Stimulated activated CD4-positive, alpha-beta T cell treated with anti-CD3 and anti-CD28 coated beads, Interleukin-1b, Interleukin-23, amount 100 ng/mL, for 1 hour (primary cell): ENCODE measurements around the gene SOX15.

Source experiments
- DNase-seq, 2 donors: peaks; one replicate each; pipeline ENCODE4 v3.0.0-alpha.2; 2020; ENCODE audit warnings: low read depth in 2 of 2

The SOX15 gene

DNA sequence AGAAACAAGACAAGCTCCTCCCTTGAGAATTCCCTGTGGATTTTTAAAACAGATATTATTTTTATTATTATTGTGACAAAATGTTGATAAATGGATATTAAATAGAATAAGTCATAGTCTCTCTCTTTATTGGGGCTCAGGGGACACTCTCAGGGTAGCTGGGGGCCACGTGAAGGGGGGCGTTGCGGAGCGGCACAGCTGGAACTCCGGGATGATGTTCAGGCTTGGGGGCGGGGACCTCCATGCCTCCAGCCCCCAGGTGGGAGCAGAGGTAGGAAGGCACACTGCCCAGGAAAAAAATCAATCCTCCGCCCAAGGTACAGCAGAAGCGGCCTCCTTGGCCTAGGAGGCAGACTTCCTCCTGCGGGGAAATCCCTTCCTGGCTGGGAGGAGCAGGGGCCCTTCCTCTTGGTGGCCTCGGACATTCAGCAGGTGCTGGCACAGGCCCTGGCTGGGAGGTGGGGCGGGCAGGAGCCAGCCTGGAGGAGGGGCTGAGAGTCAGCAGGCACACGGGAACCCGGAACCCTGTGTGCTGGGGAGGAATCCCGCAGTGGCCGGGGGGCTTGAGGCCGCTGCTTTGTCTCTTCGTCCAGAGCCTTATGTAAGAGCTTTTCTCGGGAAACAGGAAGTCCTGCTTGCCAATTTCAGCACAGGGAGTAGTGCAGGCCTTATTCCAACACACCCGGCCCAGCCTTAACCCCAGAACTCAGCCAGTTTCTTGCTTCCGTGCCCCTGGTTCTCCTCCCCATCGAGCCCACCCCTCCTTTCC lies 31.9 kb downstream of the SOX15 start:
- no peak for DNase-seq

DNA sequence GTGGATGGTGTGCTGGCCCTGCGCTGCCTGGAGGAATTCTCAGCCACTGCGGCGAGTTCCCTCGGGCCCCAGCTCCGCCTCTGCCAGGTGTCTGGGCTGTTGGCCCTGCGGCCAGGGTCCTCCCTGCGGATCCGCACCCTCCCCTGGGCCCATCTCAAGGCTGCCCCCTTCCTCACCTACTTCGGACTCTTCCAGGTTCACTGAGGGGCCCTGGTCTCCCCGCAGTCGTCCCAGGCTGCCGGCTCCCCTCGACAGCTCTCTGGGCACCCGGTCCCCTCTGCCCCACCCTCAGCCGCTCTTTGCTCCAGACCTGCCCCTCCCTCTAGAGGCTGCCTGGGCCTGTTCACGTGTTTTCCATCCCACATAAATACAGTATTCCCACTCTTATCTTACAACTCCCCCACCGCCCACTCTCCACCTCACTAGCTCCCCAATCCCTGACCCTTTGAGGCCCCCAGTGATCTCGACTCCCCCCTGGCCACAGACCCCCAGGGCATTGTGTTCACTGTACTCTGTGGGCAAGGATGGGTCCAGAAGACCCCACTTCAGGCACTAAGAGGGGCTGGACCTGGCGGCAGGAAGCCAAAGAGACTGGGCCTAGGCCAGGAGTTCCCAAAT lies 32.6 kb downstream of the SOX15 start:
- DNase-seq, result no peak

DNA sequence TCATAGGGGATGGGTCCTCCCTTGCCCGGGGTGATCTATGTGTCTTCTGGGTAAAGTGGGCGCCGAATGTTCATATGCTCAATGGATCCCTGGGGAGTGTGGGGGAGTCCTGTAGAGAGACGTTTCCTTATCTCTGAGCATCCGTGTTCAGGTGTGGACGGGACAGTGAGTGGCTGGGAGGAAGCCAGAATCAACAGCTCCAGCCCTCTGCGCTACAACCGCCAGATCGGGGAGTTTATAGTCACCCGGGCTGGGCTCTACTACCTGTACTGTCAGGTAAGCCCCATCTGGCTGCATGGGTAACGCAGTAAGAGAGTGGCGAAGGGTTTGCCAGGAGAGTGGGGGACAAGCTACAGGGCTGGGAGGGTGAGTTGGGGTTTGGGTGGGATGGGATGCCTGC lies 33.3 kb downstream of the SOX15 start:
- no peak for DNase-seq

DNA sequence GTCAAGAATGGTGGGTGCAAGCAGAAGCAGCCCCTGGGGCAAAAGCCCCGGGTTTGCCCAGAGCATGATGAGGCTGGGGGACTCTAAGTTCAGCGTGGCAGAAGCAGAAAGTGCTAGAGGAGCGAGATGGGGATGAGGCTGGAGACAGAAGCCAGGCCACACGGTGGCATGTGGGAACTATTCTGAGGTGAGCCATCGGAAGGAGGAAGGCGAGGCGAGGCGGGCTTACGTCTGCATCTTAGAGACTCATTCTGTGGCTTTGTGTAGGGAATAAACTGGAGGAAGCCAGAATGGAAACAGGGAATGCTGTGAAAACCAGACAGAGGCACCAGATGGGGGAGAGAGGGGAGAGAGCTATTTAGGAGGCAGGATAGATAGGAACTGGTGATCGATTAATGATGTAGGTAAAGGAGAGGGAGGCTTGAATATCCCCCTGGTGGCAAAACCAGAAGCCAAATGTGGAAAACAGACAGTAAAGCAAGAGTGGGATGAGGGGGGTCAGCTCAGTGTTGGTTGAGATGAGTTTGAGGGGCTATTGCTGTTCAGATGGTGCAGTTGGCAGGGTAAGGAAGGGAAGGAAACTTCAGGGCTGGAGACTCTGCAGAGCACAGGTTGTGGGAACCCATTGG lies 34.5 kb downstream of the SOX15 start:
- no peak for DNase-seq

DNA sequence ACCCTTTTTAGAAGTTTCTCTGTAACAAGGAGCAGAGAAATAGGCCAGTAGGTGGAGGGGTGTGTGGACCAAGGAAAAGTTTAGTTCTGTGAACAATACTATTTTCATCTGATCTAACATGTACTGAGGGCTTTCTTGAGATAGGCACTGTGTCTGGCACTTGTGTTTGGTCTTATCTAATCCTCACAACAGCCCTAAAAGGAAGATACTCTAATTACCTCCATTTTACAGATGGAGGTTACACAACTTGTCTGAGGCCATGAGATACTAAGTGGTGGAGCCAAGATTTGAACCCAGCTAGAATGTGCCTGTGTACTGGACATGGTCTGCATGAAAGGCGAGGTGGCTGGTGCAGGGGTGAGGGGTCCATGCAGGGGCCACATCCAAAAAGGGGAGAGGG lies 36.5 kb downstream of the SOX15 start:
- DNase-seq, result no peak

DNA sequence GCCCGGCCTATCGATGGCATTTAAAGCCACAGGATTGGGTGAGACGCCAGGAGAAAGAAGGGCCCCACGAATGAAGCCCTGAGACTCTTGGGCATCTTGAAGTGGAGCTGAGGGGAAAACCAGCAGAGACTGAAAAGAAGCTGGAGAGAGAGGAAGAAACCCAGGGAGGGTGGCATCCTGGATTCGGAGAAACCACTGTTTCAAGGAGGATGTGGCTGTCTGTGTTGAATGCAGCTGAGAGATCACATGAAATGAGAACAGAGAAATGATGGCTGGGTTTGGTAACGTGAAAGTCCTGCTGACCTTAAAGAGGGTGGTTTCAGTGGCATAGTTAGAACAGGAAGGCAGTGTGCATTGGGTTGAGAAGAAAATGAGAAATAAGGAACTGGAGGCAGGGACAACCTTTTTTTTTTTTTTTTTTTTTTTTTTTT lies 37.3 kb downstream of the SOX15 start:
- no peak for DNase-seq

DNA sequence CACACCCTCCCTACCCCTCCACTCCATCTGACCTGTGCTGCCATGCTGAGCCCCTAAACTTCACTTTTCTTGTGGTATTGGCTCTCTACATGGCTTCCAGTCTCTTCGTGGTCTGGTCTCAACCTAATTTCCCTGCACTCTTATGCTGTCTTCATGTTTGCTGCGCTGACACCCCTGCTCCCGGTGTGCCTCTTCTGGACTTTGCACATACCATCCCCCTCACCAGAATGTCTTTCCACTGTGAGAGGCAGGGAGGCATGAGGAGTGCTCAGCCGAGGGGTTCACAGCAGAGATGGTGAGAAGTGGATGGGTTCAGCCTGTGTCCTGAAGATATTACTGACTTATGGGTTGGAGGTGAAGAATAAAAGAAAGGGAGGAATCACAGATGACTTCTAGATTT lies 38.5 kb downstream of the SOX15 start:
- no peak for DNase-seq

DNA sequence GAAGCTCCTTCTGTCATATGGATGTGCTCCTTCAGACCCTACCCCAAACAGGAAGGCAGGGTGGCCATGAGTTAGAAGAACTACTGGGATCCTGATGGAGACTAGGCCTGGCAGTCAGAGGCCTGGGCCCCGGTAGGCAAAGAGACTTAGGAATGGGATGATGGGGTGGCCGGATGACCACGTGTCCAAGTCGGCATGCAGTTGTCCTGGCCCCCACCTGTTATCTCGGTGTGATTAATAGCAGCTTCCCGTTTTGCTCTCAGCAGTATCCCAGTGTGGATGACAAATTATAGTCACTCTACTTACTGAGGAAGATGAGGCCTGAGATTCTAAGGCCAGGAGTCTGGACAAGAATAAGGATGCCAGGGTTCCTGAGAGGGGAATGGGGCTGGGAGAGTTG lies 39.5 kb downstream of the SOX15 start:
- DNase-seq, result no peak

DNA sequence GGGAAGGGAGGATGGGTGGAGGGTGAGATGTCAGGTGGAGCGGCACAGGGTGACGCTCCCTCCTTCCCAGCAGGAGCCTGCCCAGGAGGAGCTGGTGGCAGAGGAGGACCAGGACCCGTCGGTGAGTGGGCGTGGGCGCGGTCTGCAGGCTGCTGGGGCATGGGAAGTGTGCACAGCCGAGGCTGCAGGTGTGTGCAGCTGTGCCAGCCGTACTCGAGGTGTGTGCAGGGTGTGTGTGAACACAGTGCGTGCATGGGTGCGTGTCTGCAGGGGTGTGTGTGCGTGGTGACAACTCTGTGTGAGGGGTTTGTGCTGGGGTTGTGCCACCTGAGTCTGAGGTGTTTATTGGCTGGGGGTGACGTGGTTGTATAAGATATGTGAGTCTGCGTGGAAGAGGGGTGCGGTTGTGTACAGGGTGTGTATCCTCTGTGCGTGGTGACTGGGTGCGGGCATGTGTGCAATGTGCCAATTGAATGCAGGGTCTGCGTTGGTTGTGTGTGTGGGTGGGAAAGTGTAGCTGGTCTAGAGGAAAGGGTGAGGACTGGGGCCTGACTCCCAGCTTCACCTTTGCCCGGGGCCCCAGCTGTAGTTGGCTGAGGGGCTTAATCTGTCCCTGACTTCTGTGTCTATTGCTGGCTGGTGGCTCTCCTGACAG lies 40.4 kb downstream of the SOX15 start:
- peak in 1 of 2 donors; percentile 23 for DNase-seq

DNA sequence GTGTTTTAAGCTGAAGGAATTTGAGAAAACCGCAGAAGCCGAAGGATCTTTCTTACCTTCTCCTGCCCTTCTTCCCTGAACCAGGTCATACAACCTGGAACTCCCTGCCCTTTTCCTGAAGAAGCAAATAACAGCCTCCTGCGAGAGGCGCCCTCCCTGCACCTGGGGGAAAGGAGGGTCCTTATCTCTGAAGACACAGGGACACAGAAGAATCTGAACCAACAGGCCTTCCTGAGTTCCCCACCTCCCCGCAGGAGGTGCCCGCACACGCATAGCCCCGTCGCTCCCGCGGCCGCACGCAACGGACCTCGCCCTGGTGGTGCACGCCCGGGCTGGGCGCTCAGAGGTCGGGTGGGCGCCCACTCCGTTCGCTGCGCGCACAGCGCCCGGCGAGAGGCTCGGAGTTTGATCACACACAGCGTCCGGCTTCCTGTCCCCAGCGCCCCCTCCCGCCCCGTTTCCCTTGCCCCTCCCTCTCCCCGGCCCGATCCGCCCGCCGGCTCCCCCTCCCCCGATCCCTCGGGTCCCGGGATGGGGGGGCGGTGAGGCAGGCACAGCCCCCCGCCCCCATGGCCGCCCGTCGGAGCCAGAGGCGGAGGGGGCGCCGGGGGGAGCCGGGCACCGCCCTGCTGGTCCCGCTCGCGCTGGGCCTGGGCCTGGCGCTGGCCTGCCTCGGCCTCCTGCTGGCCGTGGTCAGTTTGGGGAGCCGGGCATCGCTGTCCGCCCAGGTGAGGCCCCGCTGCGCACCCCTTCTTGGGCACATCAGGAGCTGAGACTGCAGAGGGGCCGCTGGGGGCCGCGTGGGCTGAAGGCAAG lies 41.1 kb downstream of the SOX15 start, which contains the start of gene TNFSF12:
Gene TNFSF12 (plus strand): TSS at position 474 of the 816 bp plus-strand sequence. CDS start 96 bp downstream, at position 570.
- peak in 1 of 2 donors; percentile 29 for DNase-seq

DNA sequence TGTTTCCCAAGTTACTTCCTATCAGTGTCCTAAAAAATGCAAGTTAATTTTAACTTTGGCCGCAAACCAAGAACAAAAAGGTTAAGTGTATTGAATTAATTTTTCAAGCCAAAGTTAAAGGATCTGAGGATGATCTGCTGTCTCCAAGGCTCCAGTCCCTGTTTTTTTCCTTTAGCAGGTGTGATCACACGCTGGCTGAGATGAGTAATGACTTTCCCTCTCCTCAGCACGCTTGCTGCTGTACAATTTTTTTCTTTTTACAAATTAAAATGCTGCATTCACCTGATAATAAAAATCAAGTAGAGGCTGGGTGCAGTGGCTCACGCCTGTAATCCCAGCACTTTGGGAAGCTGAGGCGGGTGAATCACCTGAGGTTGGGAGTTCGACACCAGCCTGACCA lies 45.0 kb downstream of the SOX15 start:
- DNase-seq, result no peak

DNA sequence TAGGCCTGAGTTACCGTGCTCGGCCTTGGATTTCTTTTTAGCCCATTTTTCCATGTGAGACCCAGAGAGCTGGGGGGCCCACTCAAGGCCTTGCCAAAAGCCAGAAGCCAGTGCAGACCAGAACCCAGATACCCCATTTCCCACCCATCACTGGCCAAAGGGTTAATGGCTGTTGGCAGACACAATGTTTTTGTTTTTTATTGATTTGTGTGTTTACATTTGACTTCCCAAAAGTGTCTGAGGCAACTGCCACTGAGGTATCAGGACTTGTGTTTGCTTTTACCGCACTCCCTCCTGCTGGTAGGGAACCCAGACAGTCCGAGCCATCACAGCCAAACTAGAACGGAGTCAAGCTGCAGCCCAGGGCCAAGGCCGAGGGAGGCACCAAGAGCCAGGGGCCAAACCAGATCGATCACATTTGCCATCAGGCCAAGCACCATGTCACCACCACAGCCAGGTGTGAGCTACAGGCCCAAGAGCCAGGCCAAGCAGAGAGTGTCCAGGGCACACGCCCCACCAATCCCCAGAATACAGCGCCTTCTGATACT lies 48.7 kb downstream of the SOX15 start:
- DNase-seq, result no peak

DNA sequence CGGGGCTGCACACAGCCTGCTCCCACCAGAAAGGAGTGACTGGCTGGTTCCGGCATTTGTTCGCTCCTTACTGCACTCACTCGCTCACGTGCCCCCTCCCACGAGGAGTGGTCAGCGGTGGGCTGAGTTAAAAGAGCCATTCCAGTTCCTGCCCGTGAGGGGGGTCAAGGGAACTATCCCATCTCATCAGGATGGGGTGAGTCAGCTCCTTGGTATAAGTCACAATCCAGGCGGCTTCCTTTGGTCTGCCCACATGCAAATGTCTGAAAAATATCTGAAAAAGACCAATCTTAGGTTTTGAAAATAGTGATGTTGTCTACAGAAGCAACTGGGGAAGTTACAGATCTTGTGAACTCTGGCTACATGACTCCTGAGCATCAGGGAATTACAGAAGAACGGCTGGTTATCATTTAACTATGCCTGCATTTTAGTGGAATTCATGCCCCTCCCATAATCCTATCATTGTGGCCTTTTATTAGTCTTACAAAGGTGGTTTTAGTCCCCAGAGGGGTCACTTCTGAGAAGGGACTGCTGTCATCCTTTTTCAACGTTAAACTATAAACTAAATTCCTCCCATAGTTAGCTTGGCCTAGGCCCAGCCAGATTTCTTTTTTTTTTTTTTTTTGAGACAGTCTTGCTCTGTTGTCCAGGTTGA lies 50.9 kb downstream of the SOX15 start:
- no peak for DNase-seq
